ENCODE results near the gene CADM2. TPM values are rescaled to one million over a fixed set of nuclear protein-coding genes. Genes with fewer than 3 reads are reported as not detected.

CADM2 gene
- total RNA-seq, 1 experiment from 2014 or later, result not detected

DNA sequence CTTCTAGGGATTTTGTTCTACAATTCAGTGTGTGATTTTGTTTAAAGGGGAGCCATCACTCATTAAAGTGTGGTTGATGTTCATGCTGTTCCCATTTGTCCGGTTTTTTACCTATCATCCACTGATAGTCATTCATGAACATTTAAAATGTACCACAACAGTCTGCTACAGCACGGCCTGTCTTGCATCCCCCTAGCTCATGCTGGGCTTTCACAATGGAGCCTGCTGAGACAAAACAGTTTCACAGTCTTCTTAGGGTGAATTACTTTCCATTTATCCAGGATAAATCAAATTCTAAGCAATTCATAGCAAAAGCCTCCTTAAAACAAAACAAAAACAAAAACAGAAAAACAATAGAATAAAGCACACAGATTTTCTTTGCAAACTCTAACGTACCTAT lies 627.2 kb downstream of the CADM2 start:
- POLR2A ChIA-PET, result no interaction called here
- H3K9me3 ChIP-seq (ENCODE audit: control insufficient read depth in 1 of 2, insufficient read depth in 1 of 2, low read depth in 1 of 2, low read length in 2 of 2), result peaks cover 12 to 20% of the 10 kb centered on the region in 2 experiments; a peak in 2 of 4 replicates
- no peaks in the 10 kb centered on the region for H3K4me1 ChIP-seq (ENCODE audit: control insufficient read depth in 1 of 2, insufficient read depth in 2 of 2, low read length in 2 of 2)
- no TSS peak for BruUV-seq (replicated peaks)
- no peak overlapping the region for H3K4me2 ChIP-seq (ENCODE audit: low read length)
- ATAC-seq (no peak), DNase-seq (ENCODE audit: low read depth, low spot score) (no peak)
- no peak for TF ChIP-seq JUND (IDR thresholded peaks at IDR 0.05)
- TF ChIP-seq REST (IDR thresholded peaks at IDR 0.05; ENCODE audit: low read depth), result no peak
- no peak for TF ChIP-seq EZH2 (IDR thresholded peaks at IDR 0.05)
- TF ChIP-seq, protein P1, sequence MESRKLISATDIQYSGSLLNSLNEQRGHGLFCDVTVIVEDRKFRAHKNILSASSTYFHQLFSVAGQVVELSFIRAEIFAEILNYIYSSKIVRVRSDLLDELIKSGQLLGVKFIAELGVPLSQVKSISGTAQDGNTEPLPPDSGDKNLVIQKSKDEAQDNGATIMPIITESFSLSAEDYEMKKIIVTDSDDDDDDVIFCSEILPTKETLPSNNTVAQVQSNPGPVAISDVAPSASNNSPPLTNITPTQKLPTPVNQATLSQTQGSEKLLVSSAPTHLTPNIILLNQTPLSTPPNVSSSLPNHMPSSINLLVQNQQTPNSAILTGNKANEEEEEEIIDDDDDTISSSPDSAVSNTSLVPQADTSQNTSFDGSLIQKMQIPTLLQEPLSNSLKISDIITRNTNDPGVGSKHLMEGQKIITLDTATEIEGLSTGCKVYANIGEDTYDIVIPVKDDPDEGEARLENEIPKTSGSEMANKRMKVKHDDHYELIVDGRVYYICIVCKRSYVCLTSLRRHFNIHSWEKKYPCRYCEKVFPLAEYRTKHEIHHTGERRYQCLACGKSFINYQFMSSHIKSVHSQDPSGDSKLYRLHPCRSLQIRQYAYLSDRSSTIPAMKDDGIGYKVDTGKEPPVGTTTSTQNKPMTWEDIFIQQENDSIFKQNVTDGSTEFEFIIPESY (IDR thresholded peaks at IDR 0.05; ENCODE audit: extremely low read depth, insufficient replicate concordance, low read length), result no peak
- TF ChIP-seq ZNF274 (IDR thresholded peaks at IDR 0.05; ENCODE audit: low read depth, low read length), result no peak
- TF ChIP-seq RAD21 (IDR thresholded peaks at IDR 0.05; ENCODE audit: low read depth), result no peak
- TF ChIP-seq MAX (IDR thresholded peaks at IDR 0.05), result no peak
- TF ChIP-seq EGR1 (IDR thresholded peaks at IDR 0.05; ENCODE audit: low read depth), result no peak
- no peak for TF ChIP-seq SIN3A (IDR thresholded peaks at IDR 0.05; ENCODE audit: low read depth)
- TF ChIP-seq SRF (IDR thresholded peaks at IDR 0.05; ENCODE audit: low read depth), result no peak
- TF ChIP-seq CTCF (IDR thresholded peaks at IDR 0.05 in 2 of 3, conservative IDR thresholded peaks at IDR 0.05 in 1 of 3; ENCODE audit: borderline replicate concordance in 1 of 3, insufficient read depth in 1 of 3, low read depth in 2 of 3, low read length in 2 of 3), result no peak
- no peak for TF ChIP-seq POLR2A (IDR thresholded peaks at IDR 0.05; ENCODE audit: borderline replicate concordance, extremely low read depth, insufficient read depth, insufficient read length)
- no peak for TF ChIP-seq CBX3 (IDR thresholded peaks at IDR 0.05; ENCODE audit: low read depth)
- no peak for TF ChIP-seq TCF7L2 (IDR thresholded peaks at IDR 0.05; ENCODE audit: borderline replicate concordance, extremely low read depth, insufficient read depth, insufficient read length)
- no peak for TF ChIP-seq ELF1 (IDR thresholded peaks at IDR 0.05; ENCODE audit: borderline replicate concordance, low read depth)
- H4K20me1 ChIP-seq (ENCODE audit: insufficient read depth), result no peaks in the 10 kb centered on the region
- H3K9ac ChIP-seq (ENCODE audit: low read length), result no peak overlapping the region
- no peaks in the 10 kb centered on the region for H3K36me3 ChIP-seq (ENCODE audit: control insufficient read depth in 1 of 2, insufficient read depth in 2 of 2, low read length in 2 of 2)
- CTCF ChIA-PET, result no interaction called here
- H3K27ac ChIP-seq (ENCODE audit: low read depth, low read length), result no peak overlapping the region
- H2AFZ ChIP-seq (ENCODE audit: low read depth, low read length, poor library complexity, severe bottlenecking), result no peak overlapping the region
- RAD21 ChIA-PET (ENCODE audit: low non-redundant PET in 1 of 2, low total read pairs in 2 of 2, uncharacterized antibody in 2 of 2, unreplicated experiment in 2 of 2), result no interaction called here
- intact Hi-C loops (cut with micrococcal nuclease), result no loop called here
- H3K9me2 ChIP-seq (ENCODE audit: insufficient read depth), result no peaks in the 10 kb centered on the region
- no peaks in the 10 kb centered on the region for H3K79me2 ChIP-seq (ENCODE audit: insufficient read depth, low read length)
- H3K27me3 ChIP-seq (ENCODE audit: insufficient read depth, low read length), result no peaks in the 10 kb centered on the region
- no peak overlapping the region for H3K4me3 ChIP-seq (replicated peaks in 1 of 2; ENCODE audit: low read depth in 1 of 2, low read length in 2 of 2)
